Fibroblast of lung (primary cell): ENCODE data around the gene CCDC187.

Source experiments
- EZH2 ChIP-seq: IDR thresholded peaks from 2 replicates; pipeline ENCODE4 v1.5.1; 2012; ENCODE audit warnings: low read length, control low read depth, mild to moderate bottlenecking; ENCODE audit errors: missing control alignments
- TF ChIP-seq, protein P1 (sequence below), 2 donors: IDR thresholded peaks in 1 of 2; conservative IDR thresholded peaks in 1 of 2; 1 replicate in 1 of 2; 2 replicates in 1 of 2; pipeline ENCODE4 v1.5.1; 2011 to 2012; ENCODE audit warnings: low read length in 2 of 2, control low read depth in 1 of 2, inconsistent platforms in 1 of 2, low read depth in 1 of 2, mild to moderate bottlenecking in 1 of 2

DNA sequence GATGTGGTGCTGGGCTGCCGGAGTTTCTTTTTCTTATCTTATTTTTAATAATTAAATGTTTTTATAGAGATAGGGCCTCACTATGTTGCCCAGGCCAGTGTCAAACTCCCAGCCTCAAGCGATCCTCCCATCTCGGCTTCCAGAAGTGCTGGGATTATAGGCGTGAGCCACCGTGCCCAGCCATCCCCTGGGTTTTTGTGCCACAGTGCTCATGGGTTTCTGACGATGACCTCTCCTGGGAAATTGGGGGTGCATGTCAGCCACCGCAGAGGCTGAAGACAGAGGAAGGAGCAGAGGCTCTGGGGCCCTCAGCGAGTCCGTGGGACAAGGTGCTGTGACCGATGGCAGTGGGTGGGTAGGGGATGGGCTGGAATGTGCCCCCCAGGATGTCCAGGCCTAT, 37.9 kb upstream of the CCDC187 start:
- TF ChIP-seq, protein P1, sequence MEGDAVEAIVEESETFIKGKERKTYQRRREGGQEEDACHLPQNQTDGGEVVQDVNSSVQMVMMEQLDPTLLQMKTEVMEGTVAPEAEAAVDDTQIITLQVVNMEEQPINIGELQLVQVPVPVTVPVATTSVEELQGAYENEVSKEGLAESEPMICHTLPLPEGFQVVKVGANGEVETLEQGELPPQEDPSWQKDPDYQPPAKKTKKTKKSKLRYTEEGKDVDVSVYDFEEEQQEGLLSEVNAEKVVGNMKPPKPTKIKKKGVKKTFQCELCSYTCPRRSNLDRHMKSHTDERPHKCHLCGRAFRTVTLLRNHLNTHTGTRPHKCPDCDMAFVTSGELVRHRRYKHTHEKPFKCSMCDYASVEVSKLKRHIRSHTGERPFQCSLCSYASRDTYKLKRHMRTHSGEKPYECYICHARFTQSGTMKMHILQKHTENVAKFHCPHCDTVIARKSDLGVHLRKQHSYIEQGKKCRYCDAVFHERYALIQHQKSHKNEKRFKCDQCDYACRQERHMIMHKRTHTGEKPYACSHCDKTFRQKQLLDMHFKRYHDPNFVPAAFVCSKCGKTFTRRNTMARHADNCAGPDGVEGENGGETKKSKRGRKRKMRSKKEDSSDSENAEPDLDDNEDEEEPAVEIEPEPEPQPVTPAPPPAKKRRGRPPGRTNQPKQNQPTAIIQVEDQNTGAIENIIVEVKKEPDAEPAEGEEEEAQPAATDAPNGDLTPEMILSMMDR (conservative IDR thresholded peaks at IDR 0.05 in 1 of 2, IDR thresholded peaks at IDR 0.05 in 1 of 2; ENCODE audit: low read depth in 1 of 2, low read length in 2 of 2) = no peak
- TF ChIP-seq EZH2 = no peak
